Measurements from ENCODE around the gene FXR1. TPM values are rescaled to one million over a fixed set of nuclear protein-coding genes. Genes with fewer than 3 reads are reported as not detected.

The FXR1 gene
- total and polyA plus RNA-seq, 4 donors: 18.6 to 72.9 (median 46.6) TPM

DNA sequence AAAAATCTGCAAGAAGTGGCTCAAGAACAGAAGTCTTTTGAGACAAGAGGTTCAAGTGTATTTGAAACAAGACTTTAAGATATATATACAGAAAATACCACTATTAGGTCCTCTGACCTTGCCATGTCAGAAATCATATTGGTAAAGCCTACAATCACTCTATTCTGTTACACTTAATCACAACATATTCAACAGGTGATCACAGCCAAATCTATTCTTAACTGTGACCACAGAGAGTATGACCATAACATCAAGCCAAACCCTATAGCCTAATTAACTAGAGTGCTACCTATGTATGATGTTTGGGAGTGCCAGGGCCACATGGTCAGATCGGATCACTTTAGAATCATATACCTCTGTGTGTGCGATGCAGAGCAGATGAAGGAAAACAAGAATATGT lies 74.9 kb downstream of the FXR1 start:
- Histone ChIP-seq H3K9ac (ENCODE audit: low read depth in 1 of 2, low read length in 2 of 2) (no peak overlapping the region), H3K4me1 (ENCODE audit: control insufficient read depth in 4 of 4, insufficient read depth in 4 of 4, low read length in 3 of 4) (peaks cover 10 to 22% (median 16%) of the 10 kb centered on the region in 4 donors), H3K27ac (ENCODE audit: low read depth in 1 of 2, low read length in 2 of 2) (no peak overlapping the region), H3K4me3 (ENCODE audit: low read depth in 1 of 3, low read length in 3 of 3) (no peak overlapping the region), H3K36me3 (ENCODE audit: control insufficient read depth in 4 of 4, insufficient read depth in 3 of 4, low read depth in 1 of 4, low read length in 3 of 4) (peaks cover 0 to 26% (median 18%) of the 10 kb centered on the region in 4 donors), H3K9me3 (ENCODE audit: control insufficient read depth in 4 of 4, low read length in 3 of 4) (no peaks in the 10 kb centered on the region), H3K27me3 (ENCODE audit: control insufficient read depth in 4 of 4, insufficient read depth in 4 of 4, low read length in 3 of 4) (no peaks in the 10 kb centered on the region)
- TF ChIP-seq TAF1 (conservative IDR thresholded peaks at IDR 0.05) (no peak), RXRA (IDR thresholded peaks at IDR 0.05) (no peak), FOXA2 (IDR thresholded peaks at IDR 0.05) (no peak), JUND (IDR thresholded peaks at IDR 0.05) (no peak), EGR1 (IDR thresholded peaks at IDR 0.05; ENCODE audit: low read depth in 2 of 2) (no peak), HNF4G (IDR thresholded peaks at IDR 0.05) (no peak), FOXA1 (IDR thresholded peaks at IDR 0.05) (no peak), GABPA (IDR thresholded peaks at IDR 0.05 in 1 of 2, conservative IDR thresholded peaks at IDR 0.05 in 1 of 2) (no peak), HNF4A (conservative IDR thresholded peaks at IDR 0.05) (no peak), YY1 (IDR thresholded peaks at IDR 0.05) (no peak), RAD21 (IDR thresholded peaks at IDR 0.05) (no peak), SP1 (IDR thresholded peaks at IDR 0.05) (no peak), NR2F2 (IDR thresholded peaks at IDR 0.05) (no peak)
- TF ChIP-seq, protein P1, sequence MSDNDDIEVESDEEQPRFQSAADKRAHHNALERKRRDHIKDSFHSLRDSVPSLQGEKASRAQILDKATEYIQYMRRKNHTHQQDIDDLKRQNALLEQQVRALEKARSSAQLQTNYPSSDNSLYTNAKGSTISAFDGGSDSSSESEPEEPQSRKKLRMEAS (IDR thresholded peaks at IDR 0.05): no peak
- TF ChIP-seq, protein P2, sequence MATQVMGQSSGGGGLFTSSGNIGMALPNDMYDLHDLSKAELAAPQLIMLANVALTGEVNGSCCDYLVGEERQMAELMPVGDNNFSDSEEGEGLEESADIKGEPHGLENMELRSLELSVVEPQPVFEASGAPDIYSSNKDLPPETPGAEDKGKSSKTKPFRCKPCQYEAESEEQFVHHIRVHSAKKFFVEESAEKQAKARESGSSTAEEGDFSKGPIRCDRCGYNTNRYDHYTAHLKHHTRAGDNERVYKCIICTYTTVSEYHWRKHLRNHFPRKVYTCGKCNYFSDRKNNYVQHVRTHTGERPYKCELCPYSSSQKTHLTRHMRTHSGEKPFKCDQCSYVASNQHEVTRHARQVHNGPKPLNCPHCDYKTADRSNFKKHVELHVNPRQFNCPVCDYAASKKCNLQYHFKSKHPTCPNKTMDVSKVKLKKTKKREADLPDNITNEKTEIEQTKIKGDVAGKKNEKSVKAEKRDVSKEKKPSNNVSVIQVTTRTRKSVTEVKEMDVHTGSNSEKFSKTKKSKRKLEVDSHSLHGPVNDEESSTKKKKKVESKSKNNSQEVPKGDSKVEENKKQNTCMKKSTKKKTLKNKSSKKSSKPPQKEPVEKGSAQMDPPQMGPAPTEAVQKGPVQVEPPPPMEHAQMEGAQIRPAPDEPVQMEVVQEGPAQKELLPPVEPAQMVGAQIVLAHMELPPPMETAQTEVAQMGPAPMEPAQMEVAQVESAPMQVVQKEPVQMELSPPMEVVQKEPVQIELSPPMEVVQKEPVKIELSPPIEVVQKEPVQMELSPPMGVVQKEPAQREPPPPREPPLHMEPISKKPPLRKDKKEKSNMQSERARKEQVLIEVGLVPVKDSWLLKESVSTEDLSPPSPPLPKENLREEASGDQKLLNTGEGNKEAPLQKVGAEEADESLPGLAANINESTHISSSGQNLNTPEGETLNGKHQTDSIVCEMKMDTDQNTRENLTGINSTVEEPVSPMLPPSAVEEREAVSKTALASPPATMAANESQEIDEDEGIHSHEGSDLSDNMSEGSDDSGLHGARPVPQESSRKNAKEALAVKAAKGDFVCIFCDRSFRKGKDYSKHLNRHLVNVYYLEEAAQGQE (IDR thresholded peaks at IDR 0.05): no peak
- TF ChIP-seq, protein P3, sequence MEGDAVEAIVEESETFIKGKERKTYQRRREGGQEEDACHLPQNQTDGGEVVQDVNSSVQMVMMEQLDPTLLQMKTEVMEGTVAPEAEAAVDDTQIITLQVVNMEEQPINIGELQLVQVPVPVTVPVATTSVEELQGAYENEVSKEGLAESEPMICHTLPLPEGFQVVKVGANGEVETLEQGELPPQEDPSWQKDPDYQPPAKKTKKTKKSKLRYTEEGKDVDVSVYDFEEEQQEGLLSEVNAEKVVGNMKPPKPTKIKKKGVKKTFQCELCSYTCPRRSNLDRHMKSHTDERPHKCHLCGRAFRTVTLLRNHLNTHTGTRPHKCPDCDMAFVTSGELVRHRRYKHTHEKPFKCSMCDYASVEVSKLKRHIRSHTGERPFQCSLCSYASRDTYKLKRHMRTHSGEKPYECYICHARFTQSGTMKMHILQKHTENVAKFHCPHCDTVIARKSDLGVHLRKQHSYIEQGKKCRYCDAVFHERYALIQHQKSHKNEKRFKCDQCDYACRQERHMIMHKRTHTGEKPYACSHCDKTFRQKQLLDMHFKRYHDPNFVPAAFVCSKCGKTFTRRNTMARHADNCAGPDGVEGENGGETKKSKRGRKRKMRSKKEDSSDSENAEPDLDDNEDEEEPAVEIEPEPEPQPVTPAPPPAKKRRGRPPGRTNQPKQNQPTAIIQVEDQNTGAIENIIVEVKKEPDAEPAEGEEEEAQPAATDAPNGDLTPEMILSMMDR (IDR thresholded peaks at IDR 0.05; ENCODE audit: low read depth, low read length, missing input control): no peak
- TF ChIP-seq, protein P4, sequence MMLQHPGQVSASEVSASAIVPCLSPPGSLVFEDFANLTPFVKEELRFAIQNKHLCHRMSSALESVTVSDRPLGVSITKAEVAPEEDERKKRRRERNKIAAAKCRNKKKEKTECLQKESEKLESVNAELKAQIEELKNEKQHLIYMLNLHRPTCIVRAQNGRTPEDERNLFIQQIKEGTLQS (IDR thresholded peaks at IDR 0.05): no peak
- TF ChIP-seq, protein P5, sequence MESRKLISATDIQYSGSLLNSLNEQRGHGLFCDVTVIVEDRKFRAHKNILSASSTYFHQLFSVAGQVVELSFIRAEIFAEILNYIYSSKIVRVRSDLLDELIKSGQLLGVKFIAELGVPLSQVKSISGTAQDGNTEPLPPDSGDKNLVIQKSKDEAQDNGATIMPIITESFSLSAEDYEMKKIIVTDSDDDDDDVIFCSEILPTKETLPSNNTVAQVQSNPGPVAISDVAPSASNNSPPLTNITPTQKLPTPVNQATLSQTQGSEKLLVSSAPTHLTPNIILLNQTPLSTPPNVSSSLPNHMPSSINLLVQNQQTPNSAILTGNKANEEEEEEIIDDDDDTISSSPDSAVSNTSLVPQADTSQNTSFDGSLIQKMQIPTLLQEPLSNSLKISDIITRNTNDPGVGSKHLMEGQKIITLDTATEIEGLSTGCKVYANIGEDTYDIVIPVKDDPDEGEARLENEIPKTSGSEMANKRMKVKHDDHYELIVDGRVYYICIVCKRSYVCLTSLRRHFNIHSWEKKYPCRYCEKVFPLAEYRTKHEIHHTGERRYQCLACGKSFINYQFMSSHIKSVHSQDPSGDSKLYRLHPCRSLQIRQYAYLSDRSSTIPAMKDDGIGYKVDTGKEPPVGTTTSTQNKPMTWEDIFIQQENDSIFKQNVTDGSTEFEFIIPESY (IDR thresholded peaks at IDR 0.05): no peak
- no peak for DNase-seq (ENCODE audit: low spot score)
- 96% methylated on average over 2 of the region's 2 CpGs for WGBS
